Activated T-cell treated with anti-CD3 and anti-CD28 coated beads for 48 hours (primary cell): Measurements from ENCODE around the gene FMN2.

Source experiments
- DNase-seq: peaks from one replicate; pipeline ENCODE4 v3.0.0-alpha.2; 2020; ENCODE audit warnings: low read depth

Gene FMN2

GRCh38 chr1:240199758-240200645 lies 108.3 kb downstream of the FMN2 start:
- DNase-seq, result no peak

- DNase-seq, result no peak
These were observed 110.2 kb downstream of the FMN2 start for GRCh38 chr1:240201931-240202330.

GRCh38 chr1:240207073-240207709 lies 115.5 kb downstream of the FMN2 start:
- no peak for DNase-seq

GRCh38 chr1:240210026-240210425 lies 118.3 kb downstream of the FMN2 start:
- no peak for DNase-seq

GRCh38 chr1:240212556-240212955 lies 120.9 kb downstream of the FMN2 start:
- DNase-seq, result no peak

GRCh38 chr1:240217403-240217802 lies 125.7 kb downstream of the FMN2 start:
- DNase-seq, result no peak

GRCh38 chr1:240219104-240219503 lies 127.4 kb downstream of the FMN2 start:
- DNase-seq, result no peak

GRCh38 chr1:240226102-240226501 lies 134.4 kb downstream of the FMN2 start:
- no peak for DNase-seq

- no peak for DNase-seq
These were observed 139.1 kb downstream of the FMN2 start for GRCh38 chr1:240230816-240231215.

GRCh38 chr1:240232530-240232929 lies 140.8 kb downstream of the FMN2 start:
- no peak for DNase-seq

GRCh38 chr1:240234485-240235210 lies 143.0 kb downstream of the FMN2 start:
- no peak for DNase-seq

- no peak for DNase-seq
These were observed 144.0 kb downstream of the FMN2 start for GRCh38 chr1:240235521-240236288.

GRCh38 chr1:240237305-240237721 lies 145.6 kb downstream of the FMN2 start:
- no peak for DNase-seq

- DNase-seq, result no peak
These were observed 147.6 kb downstream of the FMN2 start for GRCh38 chr1:240239309-240239708.

GRCh38 chr1:240241278-240241677 lies 149.6 kb downstream of the FMN2 start:
- no peak for DNase-seq

GRCh38 chr1:240242601-240243144 lies 151.0 kb downstream of the FMN2 start:
- DNase-seq, result no peak

- no peak for DNase-seq
These were observed 153.4 kb downstream of the FMN2 start for GRCh38 chr1:240244968-240245628.

GRCh38 chr1:240245629-240246020 lies 153.9 kb downstream of the FMN2 start:
- DNase-seq, result no peak

GRCh38 chr1:240247899-240248298 lies 156.2 kb downstream of the FMN2 start:
- no peak for DNase-seq

GRCh38 chr1:240254006-240254405 lies 162.3 kb downstream of the FMN2 start:
- DNase-seq, result no peak

- DNase-seq, result no peak
These were observed 163.2 kb downstream of the FMN2 start for GRCh38 chr1:240254778-240255291.
